Nephron (organoid): Measurements from ENCODE around the gene RPL13.
A peak's percentile ranks its signal among the peaks of the same experiment; 100 is the strongest.

Experiments
- H3K27ac Mint-ChIP-seq, 3 experiments: 2 replicates each; pipeline ENCODE4 v1.8.0; 2020; ENCODE audit warnings: mixed read lengths in 3 of 3, mild to moderate bottlenecking in 2 of 3, moderate library complexity in 1 of 3
- H3K27me3 Mint-ChIP-seq: 2 replicates; pipeline ENCODE4 v1.8.0; 2021; ENCODE audit warnings: low read depth, mild to moderate bottlenecking, moderate library complexity, mixed read lengths
- H3K36me3 Mint-ChIP-seq: 2 replicates; pipeline ENCODE4 v1.8.0; 2020; ENCODE audit warnings: low read depth, mixed read lengths
- H3K4me1 Mint-ChIP-seq: 2 replicates; pipeline ENCODE4 v1.8.0; 2020; ENCODE audit warnings: mixed read lengths
- H3K4me3 Mint-ChIP-seq, 3 experiments: 2 replicates each; pipeline ENCODE4 v1.8.0; 2020; ENCODE audit warnings: mild to moderate bottlenecking in 3 of 3, mixed read lengths in 3 of 3, moderate library complexity in 2 of 3
- H3K9me3 Mint-ChIP-seq: 2 replicates; pipeline ENCODE4 v1.8.0; 2020; ENCODE audit warnings: mixed read lengths
- CTCF ChIP-seq, 3 experiments: fragments of 200-600 bp; sonication (generic); IDR thresholded peaks; one replicate each; pipeline ENCODE4 v1.5.0; 2021; ENCODE audit warnings: antibody characterized with exemption in 3 of 3; ENCODE audit not compliant: unreplicated experiment in 3 of 3

The RPL13 gene

GRCh38 chr16:89612415-89613166 lies 52.1 kb downstream of the RPL13 start:
- Mint-ChIP-seq H3K27me3 (peaks cover 6% of the 10 kb centered on the region), H3K4me3 (no peak overlapping the region), H3K27ac (peak overlapping the region; percentile 54 to 84 (median 76)), H3K9me3 (no peaks in the 10 kb centered on the region), H3K4me1 (peaks cover 15% of the 10 kb centered on the region), H3K36me3 (no peaks in the 10 kb centered on the region)
- TF ChIP-seq CTCF (IDR thresholded peaks at IDR 0.05; ENCODE audit: unreplicated experiment in 3 of 3) = no peak

- Mint-ChIP-seq H3K36me3 (no peaks in the 10 kb centered on the region), H3K27ac (peak within 1 kb of the TSS; percentile 54 to 84 (median 76)), H3K4me1 (peaks cover 15% of the 10 kb centered on the region), H3K9me3 (no peaks in the 10 kb centered on the region), H3K4me3 (peak within 1 kb of the TSS in 1 of 3 experiments; percentile 15), H3K27me3 (peaks cover 6% of the 10 kb centered on the region)
- no peak for TF ChIP-seq CTCF (IDR thresholded peaks at IDR 0.05; ENCODE audit: unreplicated experiment in 3 of 3)
Observed at GRCh38 chr16:89613231-89613953, 52.9 kb downstream of the RPL13 start, which contains the start of gene DPEP1. DPEP1 (plus strand) TSS chr16:89613642; CDS start chr16:89630411, 16,769 bp downstream.

- Mint-ChIP-seq H3K4me3 (no peak overlapping the region), H3K4me1 (peaks cover 15% of the 10 kb centered on the region), H3K9me3 (no peaks in the 10 kb centered on the region), H3K36me3 (no peaks in the 10 kb centered on the region), H3K27ac (no peak overlapping the region), H3K27me3 (peaks cover 6% of the 10 kb centered on the region)
- no peak for TF ChIP-seq CTCF (IDR thresholded peaks at IDR 0.05; ENCODE audit: unreplicated experiment in 3 of 3)
Observed at GRCh38 chr16:89613954-89614459, 53.5 kb downstream of the RPL13 start.
